Chondrocyte (in vitro differentiated cells): ENCODE measurements around the gene CRB1. TPM values are rescaled to one million over a fixed set of nuclear protein-coding genes. Genes with fewer than 3 reads are reported as not detected.

ENCODE experiments used
- DNase-seq: peaks from one replicate; pipeline ENCODE4 v3.0.0; 2021; ENCODE audit warnings: mixed read lengths, low spot score
- H3K27ac Mint-ChIP-seq: one replicate; pipeline ENCODE4 v1.8.0; 2021; ENCODE audit warnings: mild to moderate bottlenecking, moderate library complexity, mixed read lengths; ENCODE audit not compliant: unreplicated experiment
- H3K27me3 Mint-ChIP-seq: 2 replicates; pipeline ENCODE4 v1.8.0; 2021; ENCODE audit warnings: low read depth, mixed read lengths
- H3K36me3 Mint-ChIP-seq: 2 replicates; pipeline ENCODE4 v1.8.0; 2021; ENCODE audit warnings: low read depth, mixed read lengths
- H3K4me1 Mint-ChIP-seq: 2 replicates; pipeline ENCODE4 v1.8.0; 2021; ENCODE audit warnings: low read depth, mild to moderate bottlenecking, mixed read lengths
- H3K4me3 Mint-ChIP-seq: one replicate; pipeline ENCODE4 v1.8.0; 2021; ENCODE audit warnings: mild to moderate bottlenecking, moderate library complexity, mixed read lengths; ENCODE audit not compliant: unreplicated experiment
- H3K9me3 Mint-ChIP-seq: 2 replicates; pipeline ENCODE4 v1.8.0; 2021; ENCODE audit warnings: low read depth, mixed read lengths
- CTCF ChIP-seq: fragments of 200-600 bp; sonication (generic); IDR thresholded peaks from 2 replicates; pipeline ENCODE4 v1.5.0; 2021; ENCODE audit warnings: antibody characterized with exemption, mild to moderate bottlenecking, moderate library complexity
- total RNA-seq: library from RNA; stranded (reverse); gene quantifications from 3 replicates; pipeline ENCODE4 v1.2.1, GENCODE V29; 2021

CRB1 gene
- total RNA-seq, 1 donor from 2014 or later: not detected

GRCh38 chr1:197415221-197415620 is 147.2 kb downstream of the CRB1 start:
- no peak for DNase-seq
- H3K27me3 Mint-ChIP-seq: no peaks in the 10 kb centered on the region
- no peaks in the 10 kb centered on the region for H3K9me3 Mint-ChIP-seq
- H3K27ac Mint-ChIP-seq: no peak overlapping the region
- H3K4me3 Mint-ChIP-seq: no peak overlapping the region
- no peaks in the 10 kb centered on the region for H3K4me1 Mint-ChIP-seq
- no peaks in the 10 kb centered on the region for H3K36me3 Mint-ChIP-seq
- no peak for TF ChIP-seq CTCF

DNA sequence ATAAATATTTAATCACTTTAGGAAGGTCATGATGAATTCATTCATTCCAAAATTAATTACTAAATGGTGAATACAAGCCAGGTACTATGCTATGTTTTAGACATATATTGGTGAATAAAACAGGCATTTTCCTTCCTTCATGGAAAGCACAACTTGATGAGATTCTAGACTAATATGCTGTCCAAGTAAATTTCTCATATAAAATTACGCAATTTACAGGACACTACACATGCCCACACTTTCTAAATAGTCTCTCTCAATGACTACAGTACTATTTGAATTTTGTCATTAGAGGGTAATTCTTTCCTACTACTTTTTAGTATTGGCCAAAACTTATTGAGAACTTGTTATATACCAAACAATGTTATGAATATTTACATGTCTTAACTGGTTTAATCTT is 150.6 kb downstream of the CRB1 start:
- Mint-ChIP-seq H3K27me3 (no peaks in the 10 kb centered on the region), H3K4me1 (peaks cover 7% of the 10 kb centered on the region), H3K36me3 (no peaks in the 10 kb centered on the region), H3K4me3 (no peak overlapping the region), H3K27ac (no peak overlapping the region), H3K9me3 (no peaks in the 10 kb centered on the region)
- DNase-seq: no peak
- TF ChIP-seq CTCF: no peak

- H3K4me3 Mint-ChIP-seq: no peak overlapping the region
- no peak for TF ChIP-seq CTCF
- DNase-seq: no peak
- no peaks in the 10 kb centered on the region for H3K27me3 Mint-ChIP-seq
- H3K27ac Mint-ChIP-seq: no peak overlapping the region
- no peaks in the 10 kb centered on the region for H3K9me3 Mint-ChIP-seq
- H3K4me1 Mint-ChIP-seq: peaks cover 7% of the 10 kb centered on the region
- H3K36me3 Mint-ChIP-seq: no peaks in the 10 kb centered on the region
Observed at GRCh38 chr1:197422993-197423392, 154.9 kb downstream of the CRB1 start.

- H3K27me3 Mint-ChIP-seq: no peaks in the 10 kb centered on the region
- peaks cover 7% of the 10 kb centered on the region for H3K4me1 Mint-ChIP-seq
- no peak for DNase-seq
- H3K4me3 Mint-ChIP-seq: no peak overlapping the region
- TF ChIP-seq CTCF: no peak
- no peaks in the 10 kb centered on the region for H3K36me3 Mint-ChIP-seq
- H3K27ac Mint-ChIP-seq: no peak overlapping the region
- no peaks in the 10 kb centered on the region for H3K9me3 Mint-ChIP-seq
Observed at GRCh38 chr1:197424380-197424779, 156.3 kb downstream of the CRB1 start.

DNA sequence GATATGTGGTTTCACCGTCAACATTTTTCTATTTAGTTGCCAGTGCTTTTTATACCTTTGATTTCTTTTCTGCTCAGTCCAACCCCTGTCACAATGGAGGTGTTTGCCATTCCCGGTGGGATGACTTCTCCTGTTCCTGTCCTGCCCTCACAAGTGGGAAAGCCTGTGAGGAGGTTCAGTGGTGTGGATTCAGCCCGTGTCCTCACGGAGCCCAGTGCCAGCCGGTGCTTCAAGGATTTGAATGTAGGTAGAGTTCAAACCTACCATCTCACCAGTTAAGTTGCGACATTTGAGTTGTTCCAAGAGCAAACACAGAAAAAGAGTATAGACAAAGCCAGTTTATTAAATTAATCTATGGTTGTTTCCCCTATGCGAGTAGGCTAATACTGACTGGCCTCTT is 161.3 kb downstream of the CRB1 start:
- Mint-ChIP-seq H3K9me3 (no peaks in the 10 kb centered on the region), H3K27ac (no peak overlapping the region), H3K27me3 (no peaks in the 10 kb centered on the region), H3K36me3 (no peaks in the 10 kb centered on the region), H3K4me3 (no peak overlapping the region), H3K4me1 (no peaks in the 10 kb centered on the region)
- no peak for TF ChIP-seq CTCF
- no peak for DNase-seq
